Stimulated activated CD8-positive, alpha-beta memory T cell treated with anti-CD3 and anti-CD28 coated beads, Interleukin-15, amount 100 ng/mL, for 48 hours (primary cell): Measurements from ENCODE around the gene IL17A.

ENCODE experiments used
- DNase-seq, 2 donors: peaks; one replicate each; pipeline ENCODE4 v3.0.0-alpha.2; 2020; ENCODE audit warnings: low read depth in 2 of 2

Gene IL17A

GRCh38 chr6:52216932-52217575, 30.9 kb downstream of the IL17A start:
- DNase-seq: no peak

- no peak for DNase-seq
Observed at GRCh38 chr6:52217761-52218160, 31.6 kb downstream of the IL17A start.

- DNase-seq: peak; percentile 46 to 61
Observed at GRCh38 chr6:52221302-52221701, 35.1 kb downstream of the IL17A start.

- peak; percentile 71 to 73 for DNase-seq
Observed at GRCh38 chr6:52227495-52227894, 41.3 kb downstream of the IL17A start.

GRCh38 chr6:52230685-52231084, 44.5 kb downstream of the IL17A start:
- no peak for DNase-seq

GRCh38 chr6:52231406-52232127, 45.4 kb downstream of the IL17A start:
- peak; percentile 39 to 49 for DNase-seq

- no peak for DNase-seq
Observed at GRCh38 chr6:52233005-52233404, 46.8 kb downstream of the IL17A start.

GRCh38 chr6:52233975-52234823, 48.0 kb downstream of the IL17A start:
- peak; percentile 21 to 25 for DNase-seq
